ENCODE results near the gene HELZ2.
A peak's percentile ranks its signal among the peaks of the same experiment; 100 is the strongest.
"Not testable (repeated sequence)": the region's sequence is repeated elsewhere in the genome, so short reads cannot be mapped to it uniquely, and the experiment has no call there.

HELZ2 gene

DNA sequence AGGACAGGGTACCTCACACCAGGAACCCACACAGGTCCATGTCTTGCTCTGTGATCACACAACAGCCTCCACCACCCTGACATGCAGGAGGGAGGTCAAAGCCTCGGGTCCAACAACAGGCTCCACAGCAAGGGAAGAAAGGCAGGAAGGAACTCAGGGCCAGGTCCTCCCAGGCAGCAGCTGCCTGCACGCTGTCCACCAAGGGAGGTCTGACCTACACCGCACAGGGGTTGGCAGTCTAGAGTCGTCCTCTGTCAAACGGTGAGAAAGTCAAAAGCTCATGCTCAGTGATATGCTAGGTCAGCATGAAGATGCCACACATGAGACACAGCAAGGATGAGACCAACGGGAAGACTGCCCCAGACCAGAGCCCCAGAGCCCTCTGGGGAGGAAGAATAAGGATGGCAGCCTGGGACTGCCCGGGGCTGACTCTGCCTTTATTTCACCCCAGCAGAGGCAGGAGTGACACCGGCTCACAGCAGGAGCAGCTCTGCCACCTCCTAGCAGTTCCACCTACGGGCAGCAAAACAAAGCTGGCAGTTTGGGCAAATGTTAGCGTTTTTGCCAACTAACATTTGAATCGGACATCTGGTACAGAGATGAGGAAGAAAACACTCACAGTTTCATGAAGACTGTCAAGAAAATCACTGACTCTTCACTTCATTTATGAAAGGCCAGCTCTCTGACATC, 44.4 kb upstream of the HELZ2 start:
- TF ChIP-seq, protein P1, sequence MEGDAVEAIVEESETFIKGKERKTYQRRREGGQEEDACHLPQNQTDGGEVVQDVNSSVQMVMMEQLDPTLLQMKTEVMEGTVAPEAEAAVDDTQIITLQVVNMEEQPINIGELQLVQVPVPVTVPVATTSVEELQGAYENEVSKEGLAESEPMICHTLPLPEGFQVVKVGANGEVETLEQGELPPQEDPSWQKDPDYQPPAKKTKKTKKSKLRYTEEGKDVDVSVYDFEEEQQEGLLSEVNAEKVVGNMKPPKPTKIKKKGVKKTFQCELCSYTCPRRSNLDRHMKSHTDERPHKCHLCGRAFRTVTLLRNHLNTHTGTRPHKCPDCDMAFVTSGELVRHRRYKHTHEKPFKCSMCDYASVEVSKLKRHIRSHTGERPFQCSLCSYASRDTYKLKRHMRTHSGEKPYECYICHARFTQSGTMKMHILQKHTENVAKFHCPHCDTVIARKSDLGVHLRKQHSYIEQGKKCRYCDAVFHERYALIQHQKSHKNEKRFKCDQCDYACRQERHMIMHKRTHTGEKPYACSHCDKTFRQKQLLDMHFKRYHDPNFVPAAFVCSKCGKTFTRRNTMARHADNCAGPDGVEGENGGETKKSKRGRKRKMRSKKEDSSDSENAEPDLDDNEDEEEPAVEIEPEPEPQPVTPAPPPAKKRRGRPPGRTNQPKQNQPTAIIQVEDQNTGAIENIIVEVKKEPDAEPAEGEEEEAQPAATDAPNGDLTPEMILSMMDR (conservative IDR thresholded peaks at IDR 0.05; ENCODE audit: low read depth), result no peak
- POLR2A ChIA-PET (ENCODE audit: low non-redundant PET), result interaction anchor here (0.7 kb wide), 1 partner anchor 9 kb away, joined by 4 read pairs; the partner anchor contains the start of gene GMEB2
- H3K27ac ChIP-seq, result peak overlapping the region; percentile 0; the same call in 1 of the 2 replicates
- CTCF ChIA-PET, result interaction anchor here (0.5 kb wide), 1 partner anchor 16 kb away, joined by 4 read pairs; no protein-coding TSS in a partner anchor
- DNase-seq (ENCODE audit: low spot score), result no peak

DNA sequence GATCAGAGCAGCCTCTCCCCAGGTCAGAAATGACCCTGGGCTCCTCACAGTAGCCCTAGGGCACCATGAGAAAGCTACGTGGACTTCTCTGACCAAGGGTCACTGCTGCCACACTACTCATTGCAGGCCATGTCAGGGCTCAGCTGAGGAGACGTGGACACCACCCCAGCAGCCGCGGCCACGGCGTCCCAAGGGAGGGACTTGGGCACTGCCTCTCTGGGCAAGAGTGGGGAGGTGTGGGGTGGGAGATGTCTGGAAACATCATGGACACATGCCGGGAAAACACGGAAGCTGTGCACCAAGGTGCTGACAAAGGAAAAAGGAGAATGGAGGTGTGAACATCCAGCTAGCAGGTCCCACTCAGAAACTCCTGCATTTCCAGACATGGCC, 43.8 kb upstream of the HELZ2 start:
- POLR2A ChIA-PET (ENCODE audit: low non-redundant PET), result no interaction called here

DNA sequence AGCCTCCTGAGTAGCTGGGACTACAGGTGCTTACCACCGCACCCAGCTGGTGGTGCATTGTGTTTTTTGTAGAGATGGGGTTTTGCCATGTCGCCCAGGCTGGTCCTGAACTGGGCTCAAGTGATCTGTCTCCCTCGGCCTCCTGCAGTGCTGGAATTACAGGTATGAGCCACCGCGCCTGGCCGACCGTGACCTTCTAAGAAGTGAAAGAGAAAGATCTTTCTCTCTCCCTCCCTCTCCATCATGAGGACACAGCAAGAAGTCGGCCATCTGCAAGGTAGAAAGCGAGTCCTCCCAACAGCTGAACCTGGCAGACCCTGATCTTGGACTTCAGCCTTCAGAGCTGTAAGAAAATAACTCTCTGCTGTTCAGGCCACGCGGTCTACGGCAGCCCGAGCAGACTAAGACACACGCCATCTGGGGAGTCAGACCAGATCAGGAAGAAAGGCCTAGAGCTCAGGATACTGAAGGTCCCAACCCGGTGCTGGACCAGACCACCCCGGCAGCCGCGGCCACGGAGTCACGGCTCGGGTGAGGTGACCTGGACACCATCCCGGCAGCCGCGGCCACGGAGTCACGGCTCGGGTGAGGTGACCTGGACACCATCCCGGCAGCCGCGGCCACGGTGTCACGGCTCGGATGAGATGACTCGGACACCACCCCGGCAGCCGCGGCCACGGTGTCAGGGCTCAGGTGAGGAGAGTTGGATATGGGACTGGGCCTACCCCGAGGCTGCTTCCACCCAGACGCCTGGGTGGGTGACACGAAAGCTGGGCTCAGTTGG, 43.2 kb upstream of the HELZ2 start:
- POLR2A ChIA-PET (ENCODE audit: low non-redundant PET), result no interaction called here
- CTCF ChIA-PET, result interaction anchor here (0.7 kb wide), 1 partner anchor 35 kb away, joined by 4 read pairs; no protein-coding TSS in a partner anchor

More for the DNA sequence above, 43.8 kb upstream of the HELZ2 start:
- no peak overlapping the region; the same call in 1 of the 2 replicates for H3K27ac ChIP-seq
- DNase-seq (ENCODE audit: low spot score), result no peak
- TF ChIP-seq, protein P1 (conservative IDR thresholded peaks at IDR 0.05; ENCODE audit: low read depth), result no peak
- CTCF ChIA-PET, result no interaction called here

DNA sequence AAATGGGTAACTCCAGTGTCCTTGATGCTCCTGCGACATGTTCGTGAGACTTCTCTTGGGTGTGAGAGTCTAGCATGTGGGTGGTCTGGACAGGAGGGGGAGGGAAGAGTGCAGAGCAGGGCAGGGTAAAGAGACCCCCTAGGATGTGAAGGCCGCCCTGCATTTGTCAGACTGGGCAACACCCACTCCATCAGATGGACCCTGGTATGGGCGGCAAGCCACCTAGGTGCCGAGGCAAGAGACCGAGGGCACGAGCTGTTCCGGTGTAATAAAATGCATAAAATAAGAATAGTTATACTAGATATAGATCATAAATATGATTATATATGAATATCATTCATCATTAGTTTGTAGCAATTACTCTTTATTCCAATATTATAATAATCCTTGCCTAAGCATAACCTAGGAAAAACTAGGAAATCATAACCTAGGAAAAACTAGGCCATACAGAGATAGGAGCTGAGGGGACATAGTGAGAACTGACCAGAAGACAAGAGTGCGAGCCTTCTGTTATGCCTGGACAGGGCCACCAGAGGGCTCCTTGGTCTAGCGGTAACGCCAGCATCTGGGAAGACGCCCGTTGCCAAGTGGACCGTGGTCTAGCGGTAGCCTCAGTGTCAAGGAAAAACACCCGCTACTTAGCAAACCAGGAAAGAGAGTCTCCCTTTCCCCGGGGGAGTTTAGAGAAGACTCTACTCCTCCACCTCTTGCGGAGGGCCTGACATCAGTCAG, 40.0 kb upstream of the HELZ2 start:
- POLR2A ChIA-PET (ENCODE audit: low non-redundant PET); DNase-seq (ENCODE audit: low spot score); CTCF ChIA-PET: not testable (repeated sequence)
- 0 out of 2 replicates have a peak overlapping the region, but pooled peaks have one; percentile 3 for H3K27ac ChIP-seq

More for the DNA sequence above, 43.2 kb upstream of the HELZ2 start:
- TF ChIP-seq, protein P1 (conservative IDR thresholded peaks at IDR 0.05; ENCODE audit: low read depth), result no peak
- DNase-seq (ENCODE audit: low spot score), result no peak
- H3K27ac ChIP-seq, result no peak overlapping the region

DNA sequence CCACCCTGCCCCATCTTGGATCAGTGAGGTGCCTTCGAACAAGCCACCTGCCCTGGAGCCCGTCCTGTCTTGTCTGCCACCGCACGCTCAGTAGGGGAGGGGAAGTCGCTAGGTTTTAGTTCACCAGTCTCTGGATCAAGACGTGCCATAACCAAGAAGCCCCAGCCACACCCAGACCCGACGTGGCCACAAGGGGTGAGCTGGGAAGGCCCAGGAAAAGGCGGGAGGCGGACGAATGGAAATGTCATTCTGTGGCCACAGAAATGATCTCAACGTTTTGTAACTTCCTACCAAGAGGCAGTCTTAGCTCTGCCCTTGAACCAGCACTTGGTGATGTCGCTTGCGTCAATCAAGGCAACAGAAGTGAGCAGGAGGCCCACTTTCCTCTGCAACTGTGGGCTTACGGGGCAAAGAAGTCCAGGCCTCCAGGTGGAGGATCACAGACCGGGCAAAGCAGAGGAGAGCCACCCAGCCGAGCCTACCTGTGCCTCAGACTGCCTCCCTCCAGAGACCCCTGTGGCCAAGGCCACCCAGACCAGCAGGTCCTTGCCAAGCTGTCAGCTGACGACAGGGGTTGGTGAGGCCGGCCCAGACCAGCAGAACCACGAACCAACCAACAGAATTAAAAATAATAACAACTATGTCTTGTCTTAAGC, 38.4 kb upstream of the HELZ2 start:
- peak overlapping the region; percentile 41 for H3K27ac ChIP-seq
- ChIA-PET POLR2A (ENCODE audit: low non-redundant PET) (interaction anchor here (0.7 kb wide), 1 partner anchor 15 kb away, joined by 4 read pairs; no protein-coding TSS in a partner anchor), CTCF (interaction anchor here (0.6 kb wide), 2 partner anchors 10 to 459 kb away, joined by 3 to 4 read pairs; no protein-coding TSS in a partner anchor)
- TF ChIP-seq, protein P1 (conservative IDR thresholded peaks at IDR 0.05; ENCODE audit: low read depth), result no peak
- DNase-seq (ENCODE audit: low spot score), result no peak

DNA sequence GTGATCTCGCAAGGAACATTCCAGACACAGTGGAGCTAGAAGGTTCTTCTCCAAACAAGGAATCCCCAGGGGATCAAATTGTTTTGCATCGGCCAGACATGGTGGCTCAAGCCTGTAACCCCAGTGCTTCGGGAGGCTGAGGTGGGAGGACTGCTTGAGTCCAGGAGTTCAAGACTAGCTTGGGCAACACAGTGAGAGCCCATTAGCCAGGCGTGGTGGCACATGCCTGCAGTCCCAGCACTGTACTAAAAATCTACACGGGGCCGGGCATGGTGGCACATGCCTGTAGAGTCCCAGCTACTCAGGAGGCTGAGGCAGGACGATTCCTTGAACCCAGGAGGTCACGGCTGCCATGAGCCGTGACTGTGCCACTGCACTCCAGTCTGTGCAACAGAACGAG, 37.6 kb upstream of the HELZ2 start:
- peak overlapping the region; percentile 41 for H3K27ac ChIP-seq
- TF ChIP-seq, protein P1 (conservative IDR thresholded peaks at IDR 0.05; ENCODE audit: low read depth), result no peak
- ChIA-PET POLR2A (ENCODE audit: low non-redundant PET) (interaction anchor here (0.7 kb wide), 1 partner anchor 16 kb away, joined by 4 read pairs; no protein-coding TSS in a partner anchor), CTCF (interaction anchor here (0.6 kb wide), 1 partner anchor 24 kb away, joined by 3 read pairs; no protein-coding TSS in a partner anchor)
- DNase-seq (ENCODE audit: low spot score), result no peak
